ENCODE data around the gene THADA.
"Not testable (repeated sequence)": the region's sequence is repeated elsewhere in the genome, so short reads cannot be mapped to it uniquely, and the experiment has no call there.

THADA gene

DNA sequence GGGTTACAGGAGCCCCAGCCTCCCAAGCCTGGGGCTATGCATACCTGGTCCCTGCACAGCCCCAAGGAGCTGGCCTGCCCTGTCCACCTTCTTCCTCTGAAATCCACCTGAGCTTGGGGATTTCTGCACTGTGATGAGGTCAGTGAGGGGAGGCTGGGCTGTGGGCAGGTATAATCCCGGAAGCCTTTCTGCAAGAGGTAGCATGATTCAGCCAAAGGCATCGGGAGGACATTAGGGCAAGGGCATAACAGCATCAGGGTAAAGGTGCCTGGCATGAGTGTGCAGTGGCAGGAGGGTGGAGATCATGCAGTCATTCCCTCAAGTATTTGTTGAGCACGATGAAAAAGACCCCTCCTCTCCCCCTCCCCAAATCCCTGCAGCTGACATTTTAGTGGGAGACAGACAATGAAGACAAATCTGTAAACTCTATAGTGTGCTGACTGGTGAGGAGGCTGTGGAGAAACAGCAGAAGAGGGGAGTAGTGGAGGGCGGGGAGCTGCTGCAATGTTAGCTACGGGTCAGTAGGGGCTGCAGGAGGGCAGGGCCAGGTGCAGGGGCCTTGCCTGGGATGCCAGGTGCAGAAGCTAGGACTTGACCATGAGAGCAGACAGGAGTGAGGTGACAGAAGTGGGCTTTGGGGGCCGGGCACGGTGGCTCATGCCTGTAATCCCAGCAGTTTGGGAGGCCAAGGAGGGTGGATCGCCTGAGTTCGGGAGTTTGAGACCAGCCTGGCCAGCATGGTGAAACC, 388.1 kb downstream of the THADA start:
- no peak for DNase-seq (ENCODE audit: low read depth)

DNA sequence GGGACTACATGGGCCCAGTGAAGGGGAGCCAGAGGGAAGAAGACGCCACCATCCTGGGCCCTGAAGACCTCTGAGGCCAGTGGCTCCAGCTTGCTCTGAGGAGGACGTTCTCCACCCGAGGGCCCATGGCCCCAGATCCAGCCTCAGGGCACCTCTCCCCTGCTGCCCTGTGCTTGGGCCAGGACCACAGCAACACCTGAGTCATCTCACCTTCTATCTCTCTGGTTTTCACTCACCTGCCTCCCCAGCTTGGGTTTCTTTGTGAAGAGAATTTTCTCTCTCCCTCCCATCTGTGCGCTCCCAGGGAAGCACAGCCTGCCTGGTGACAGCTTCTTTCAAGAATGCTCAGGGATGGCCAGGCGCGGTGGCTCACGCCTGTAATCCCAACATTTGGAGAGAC, 389.2 kb downstream of the THADA start:
- no peak for DNase-seq (ENCODE audit: low read depth)

DNA sequence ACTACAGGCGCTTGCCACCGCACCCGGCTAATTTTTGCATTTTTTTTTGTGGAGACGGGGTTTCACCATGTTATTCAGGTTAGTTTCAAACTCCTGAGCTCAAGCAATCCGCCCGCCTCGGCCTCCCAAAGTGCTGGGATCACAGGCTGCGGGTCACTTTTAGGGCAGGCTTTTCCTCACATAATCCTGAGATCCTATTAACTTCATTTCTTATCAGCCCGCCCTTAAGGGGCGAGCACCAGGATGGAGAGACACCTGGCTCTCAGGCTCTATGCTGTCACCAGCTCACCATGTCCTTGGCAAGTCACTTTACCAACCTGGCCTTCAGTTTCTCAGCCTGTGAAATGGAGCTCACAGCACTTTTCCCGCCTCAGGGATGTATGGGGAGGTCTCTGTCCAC, 392.5 kb downstream of the THADA start:
- no peak for DNase-seq (ENCODE audit: low read depth)

DNA sequence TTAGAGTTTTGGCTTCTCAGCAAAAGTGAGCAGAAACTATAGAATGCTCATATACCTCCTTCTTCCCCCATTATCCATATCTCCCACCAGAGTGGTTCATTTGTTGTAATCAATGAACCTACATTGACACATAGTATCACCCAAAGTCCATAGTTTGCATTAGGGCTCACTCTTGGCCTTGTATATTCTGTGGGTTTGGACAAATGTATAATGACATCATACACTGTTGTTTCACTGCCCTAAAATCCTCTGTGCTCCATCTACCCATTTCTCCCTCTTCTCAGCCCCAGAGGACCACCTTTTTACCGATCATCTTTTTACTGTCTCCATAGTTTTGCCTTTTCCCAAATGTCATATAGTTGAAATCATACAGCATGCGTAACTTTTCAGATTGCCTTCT, 393.5 kb downstream of the THADA start:
- DNase-seq (ENCODE audit: low read depth) = no peak

DNA sequence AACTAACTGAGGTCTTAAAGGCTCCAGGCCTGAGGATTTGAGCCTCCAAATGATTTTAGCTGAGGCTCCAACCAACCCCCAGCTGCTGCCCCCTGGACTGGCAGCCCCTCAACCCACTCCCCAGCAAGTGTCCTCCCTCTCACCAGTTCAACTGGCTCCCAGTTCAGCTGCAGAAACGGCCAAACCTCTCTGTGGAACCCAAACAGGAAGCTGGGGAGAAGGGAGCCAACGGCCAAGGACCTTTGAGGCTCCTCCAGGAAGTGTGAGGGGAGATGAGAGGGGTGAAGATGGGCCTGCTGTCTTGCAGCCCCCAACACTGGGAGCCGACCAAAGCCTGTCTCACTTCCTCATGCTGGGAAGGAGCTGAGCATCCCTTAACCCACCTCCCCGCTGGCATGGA, 394.3 kb downstream of the THADA start:
- no peak for DNase-seq (ENCODE audit: low read depth)

DNA sequence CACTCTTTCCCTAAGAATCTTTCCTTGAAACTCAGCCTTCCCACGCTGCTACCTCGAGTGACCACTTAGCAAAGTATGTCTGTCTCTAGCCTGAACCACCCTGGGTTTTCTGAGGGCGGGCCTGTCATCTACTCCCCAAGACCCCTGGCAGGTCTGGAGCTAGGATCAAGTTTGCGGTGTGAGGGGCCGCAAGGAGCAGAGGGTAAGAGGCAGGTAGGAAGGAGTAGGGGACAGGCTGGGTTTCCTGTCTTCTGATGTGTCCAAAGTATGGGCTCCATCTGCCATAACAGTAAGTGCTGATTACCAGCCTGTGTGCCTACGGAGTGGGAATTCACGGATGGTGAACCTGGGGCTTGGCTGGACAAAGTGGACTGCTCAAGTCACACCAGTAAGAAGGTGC, 394.8 kb downstream of the THADA start:
- no peak for DNase-seq (ENCODE audit: low read depth)

DNA sequence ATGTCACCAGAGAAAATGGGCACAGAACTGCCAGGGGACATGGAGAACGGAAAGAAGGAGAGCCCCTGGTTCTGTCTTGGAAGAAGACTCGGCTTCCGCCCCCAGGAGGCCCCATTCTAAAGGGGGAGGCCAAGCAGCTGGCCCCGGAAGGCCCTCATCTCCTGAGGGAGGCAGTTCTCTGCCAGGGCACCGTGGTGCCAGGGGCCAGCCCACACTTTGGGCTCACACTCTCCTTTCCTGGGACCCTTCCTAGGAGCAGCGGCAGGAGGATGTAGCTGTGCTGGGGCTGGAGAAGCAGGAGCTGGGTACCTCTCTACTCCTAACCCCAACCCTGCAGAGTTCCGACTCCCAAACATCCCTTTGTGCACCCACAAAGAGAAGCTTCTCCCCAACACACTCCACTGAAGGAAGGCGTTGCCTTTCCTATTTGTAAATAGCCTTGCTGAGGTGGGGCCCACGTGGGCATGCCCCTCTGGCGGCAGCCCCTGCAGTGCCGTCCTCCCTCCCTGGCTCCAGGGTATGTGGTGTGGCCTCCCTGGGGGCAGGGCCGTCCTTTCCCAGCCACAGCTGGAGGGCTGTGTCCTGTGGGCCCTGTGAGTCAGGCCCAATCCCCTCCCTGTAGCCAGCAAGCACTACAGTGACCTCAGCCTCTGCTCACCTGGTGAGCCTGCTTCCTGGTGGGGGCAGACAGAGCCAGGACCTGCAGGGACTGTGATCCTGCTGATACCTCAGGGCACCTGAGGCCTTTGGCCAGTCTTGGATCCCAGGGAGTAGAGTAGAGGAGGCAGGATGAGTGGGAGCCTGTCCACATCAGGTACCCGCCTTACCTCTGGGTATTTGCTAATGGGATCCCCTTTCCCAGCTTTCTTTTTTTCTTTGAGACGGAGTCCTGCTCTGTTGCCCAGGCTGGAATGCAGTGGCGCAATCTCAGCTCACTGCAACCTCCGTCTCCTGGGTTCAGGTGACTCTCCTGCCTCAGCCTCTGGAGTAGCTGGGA, 396.0 kb downstream of the THADA start:
- no peak for DNase-seq (ENCODE audit: low read depth)

DNA sequence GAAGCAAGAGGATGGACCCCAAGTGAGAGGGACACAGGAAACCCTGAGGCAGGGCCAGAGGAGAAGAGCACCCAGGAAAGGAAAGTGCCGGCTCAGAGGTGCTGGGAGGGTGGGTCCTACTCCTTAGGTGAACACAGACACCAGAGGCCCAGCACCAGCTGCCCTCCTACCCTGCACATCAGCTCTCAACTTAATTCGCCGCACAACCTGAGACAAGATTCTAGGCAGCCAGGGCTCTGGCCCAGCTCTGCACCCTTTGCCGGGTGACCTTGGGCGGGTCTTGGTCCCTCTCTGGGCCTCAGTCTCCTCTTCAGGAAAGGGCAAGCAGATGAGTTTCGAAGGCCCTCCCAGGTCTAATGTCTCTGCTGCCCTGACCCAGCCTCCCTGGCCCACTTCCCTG, 397.6 kb downstream of the THADA start:
- DNase-seq (ENCODE audit: low read depth) = no peak

DNA sequence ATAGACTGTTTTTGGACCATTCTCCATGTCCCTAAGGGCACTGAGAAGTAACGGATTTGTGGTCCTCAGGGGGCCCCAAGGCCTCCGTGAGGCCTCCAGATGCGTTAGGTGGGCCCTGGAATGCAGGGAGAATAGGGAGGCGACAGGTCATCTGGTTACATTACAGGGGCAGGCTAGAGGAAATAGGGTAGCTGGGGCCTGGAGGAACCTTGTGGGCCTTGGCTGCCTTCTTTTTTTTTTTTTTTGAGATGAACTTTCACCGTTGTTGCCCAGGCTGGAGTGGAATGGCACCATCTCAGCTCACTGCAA, 398.3 kb downstream of the THADA start:
- no peak for DNase-seq (ENCODE audit: low read depth)

DNA sequence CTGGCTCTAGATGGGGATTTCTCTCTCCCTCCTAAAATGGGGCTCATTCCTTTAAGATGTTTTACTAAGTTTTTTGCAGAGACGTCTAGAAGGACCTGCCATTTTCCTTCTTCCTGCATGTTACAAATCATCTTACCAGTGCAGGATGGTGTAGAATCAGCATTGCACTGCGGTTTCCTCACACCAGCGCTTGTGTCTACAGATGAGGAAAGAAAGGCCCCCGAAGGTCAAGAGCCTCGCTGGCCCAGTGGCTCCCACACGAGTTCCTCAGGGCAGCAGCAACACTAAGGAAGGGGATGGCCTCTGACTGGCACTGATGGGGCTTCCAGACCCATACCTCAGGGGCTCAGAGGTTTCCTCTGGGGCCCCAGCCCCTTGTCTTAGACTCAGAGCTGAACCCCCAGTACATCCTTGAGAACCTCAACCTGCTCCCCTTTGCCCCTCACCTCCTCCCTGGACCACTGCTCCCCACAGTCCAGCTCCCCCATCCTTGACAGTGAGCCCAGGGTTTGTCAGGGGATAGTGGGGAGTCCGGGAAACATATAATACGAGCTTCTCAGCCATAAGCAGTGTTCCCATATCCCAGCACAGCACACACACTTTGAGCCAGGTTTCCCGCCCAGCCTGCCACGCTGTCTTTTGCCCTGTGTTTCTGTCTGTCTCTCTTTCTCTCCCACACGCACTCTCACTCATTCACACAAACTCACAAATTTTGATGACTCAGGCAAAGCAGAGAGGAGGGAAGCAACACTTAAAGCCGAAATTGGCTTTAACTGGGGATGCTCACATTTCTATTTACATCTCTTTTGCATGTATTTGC, 398.9 kb downstream of the THADA start:
- no peak for DNase-seq (ENCODE audit: low read depth)

DNA sequence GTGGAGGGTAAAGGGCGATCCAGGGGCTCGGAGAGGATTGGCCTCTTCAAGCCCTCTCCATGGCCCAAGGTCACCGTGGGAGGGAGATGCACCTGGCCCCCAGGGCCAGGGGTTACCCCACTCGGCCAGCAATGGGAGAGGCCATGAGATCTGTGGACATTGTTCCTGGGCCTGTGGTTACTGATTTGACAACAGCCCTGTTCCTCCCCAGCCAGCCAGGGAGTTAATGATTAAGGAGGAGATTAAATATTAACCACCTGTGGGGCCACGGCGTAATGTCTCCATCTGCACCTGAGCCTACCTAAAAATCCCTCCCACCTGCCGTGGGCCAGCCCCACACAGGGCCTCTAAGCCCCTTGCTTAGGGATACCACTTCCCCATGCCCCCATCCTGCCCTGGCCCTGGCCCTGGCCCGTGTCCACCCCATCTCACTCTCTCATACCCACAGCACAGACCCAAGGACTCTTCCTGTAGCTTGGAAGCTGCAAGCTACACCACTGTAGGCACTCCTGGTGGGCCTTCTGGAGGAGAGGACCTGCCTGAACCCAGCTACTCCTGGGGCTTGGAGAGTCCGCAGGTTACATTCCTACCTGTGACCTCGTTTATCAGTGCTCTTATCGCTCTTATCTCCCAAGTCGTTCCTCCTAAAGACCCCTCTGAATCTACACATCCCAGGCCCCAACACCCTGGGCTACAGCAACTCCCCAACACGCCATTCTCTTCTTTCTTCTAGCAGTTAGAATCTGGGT, 401.5 kb downstream of the THADA start:
- no peak for DNase-seq (ENCODE audit: low read depth)

DNA sequence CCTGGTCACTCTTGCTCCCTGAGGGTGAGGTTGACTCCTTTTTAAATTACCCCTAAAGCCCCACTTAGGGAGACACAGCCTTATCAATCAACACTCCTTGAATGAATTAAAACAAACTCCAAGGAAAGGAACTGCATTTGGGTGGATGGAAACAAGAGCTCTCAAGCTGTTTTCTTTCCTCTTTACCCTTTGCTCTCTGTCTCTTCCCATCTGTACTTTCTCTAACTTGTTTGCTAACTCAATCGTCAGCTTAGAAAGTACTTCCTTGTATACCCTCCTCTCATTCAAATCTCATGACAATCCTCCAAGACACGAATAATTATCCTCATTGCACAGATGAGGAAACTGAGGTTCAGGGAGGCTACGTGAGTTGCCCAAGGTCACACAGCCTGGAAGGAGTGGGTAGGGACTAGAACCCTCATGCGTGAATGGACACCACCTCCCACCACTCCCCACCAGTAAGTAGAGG, 402.2 kb downstream of the THADA start:
- DNase-seq (ENCODE audit: low read depth) = no peak

DNA sequence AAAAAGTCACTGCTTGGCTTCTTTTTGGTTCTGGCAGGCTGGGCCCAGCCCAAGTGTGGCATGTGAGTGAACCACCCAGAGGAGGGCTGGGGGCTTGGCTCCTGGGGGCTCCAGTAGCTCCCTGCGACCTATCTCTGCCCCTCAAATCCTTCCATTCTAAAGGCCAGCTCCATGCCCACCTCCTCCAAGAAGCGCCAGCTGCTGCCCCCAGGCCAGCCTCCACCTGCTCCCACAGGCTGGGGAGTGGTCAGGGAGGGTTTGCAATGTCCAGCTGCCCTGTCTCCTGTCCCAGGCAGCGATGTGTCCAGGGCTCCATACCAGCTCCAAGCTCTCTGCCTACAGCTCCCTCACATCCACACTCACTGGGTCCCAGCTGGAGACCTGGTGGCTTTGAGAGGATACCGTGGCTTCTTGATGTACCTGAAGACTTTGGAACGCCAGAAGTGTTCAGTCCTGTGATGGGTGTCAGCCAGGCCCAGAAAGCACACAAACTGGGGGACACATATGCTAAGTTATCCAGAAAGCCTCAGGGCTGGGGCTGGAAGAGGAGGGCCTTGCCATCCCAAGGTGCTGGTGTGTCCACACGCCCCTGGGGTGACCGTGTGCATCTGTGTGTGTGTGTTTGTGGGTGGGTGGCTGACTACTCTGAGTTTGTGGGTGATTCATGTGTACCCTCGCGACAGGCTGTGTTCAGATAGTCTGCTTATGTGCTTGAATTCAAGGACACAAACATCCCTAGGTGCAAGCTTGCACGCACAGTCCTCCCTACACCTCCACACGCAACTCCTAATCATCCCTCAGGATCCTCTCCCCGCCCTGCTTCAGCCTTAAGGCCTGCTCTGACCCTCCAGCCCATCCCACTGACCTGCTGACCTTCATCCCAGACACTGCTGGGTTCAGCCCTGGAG, 402.8 kb downstream of the THADA start:
- DNase-seq (ENCODE audit: low read depth) = no peak

DNA sequence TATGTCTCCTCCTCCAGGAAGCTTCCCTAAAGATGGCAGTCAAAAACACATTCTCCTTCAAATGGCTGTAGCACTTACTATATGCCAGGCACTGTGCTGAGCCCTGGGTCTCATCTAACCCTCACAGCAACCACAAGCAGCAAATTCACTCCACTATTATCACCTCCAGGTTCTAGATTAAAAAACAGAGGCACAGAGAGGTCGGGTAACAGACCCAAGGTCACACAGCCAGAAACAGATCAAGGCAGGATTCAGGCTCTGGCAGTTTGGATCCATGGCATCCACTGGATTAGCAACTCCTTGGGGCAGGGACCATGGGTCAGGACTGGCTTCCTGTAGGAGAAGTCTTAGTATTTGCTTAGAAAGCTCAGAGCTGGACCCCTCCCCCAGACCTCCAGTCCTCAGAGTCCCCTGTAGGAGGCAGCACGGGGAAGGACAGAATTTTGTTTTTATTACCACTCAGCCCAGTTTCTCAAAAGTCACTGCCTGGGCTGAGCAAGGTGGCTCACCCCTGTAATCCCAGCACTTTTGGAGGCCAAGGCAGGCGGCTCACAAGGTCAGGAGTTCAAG, 403.8 kb downstream of the THADA start:
- no peak for DNase-seq (ENCODE audit: low read depth)

DNA sequence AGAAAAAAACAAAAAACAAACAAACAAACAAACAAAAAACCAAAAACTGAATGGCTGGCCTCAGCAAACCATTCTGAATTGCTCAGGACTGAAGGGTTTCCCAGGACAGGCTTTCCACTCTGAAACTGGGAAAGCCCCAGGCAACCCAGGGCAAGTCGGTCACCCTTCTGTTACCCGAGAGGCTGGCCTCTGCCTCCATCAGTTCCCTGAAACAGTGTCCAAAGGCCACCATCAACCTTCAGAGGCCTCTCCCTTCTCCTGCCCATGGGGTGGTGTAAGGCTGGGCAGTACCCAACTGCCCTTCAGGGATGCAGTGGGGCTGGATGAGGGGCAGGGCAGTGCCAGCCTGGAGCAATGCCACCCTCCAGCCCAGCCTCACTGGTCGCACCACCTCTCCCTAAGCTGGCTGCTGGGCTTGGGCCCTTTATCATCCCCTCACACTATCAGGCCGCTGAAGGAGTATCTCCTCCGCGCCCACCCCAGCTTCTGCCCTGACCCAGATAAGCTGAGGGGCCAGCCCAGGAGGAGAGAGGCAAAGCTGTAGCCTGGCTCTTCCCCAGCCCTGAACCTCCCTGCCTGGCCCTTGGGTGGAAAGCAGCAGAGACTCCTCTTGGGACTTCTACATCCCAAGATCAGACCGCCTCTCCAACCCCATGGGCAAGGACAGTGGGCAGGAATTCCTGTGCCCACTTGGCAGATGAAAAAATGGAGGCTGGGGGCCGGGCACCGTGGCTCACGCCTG, 405.4 kb downstream of the THADA start:
- no peak for DNase-seq (ENCODE audit: low read depth)

DNA sequence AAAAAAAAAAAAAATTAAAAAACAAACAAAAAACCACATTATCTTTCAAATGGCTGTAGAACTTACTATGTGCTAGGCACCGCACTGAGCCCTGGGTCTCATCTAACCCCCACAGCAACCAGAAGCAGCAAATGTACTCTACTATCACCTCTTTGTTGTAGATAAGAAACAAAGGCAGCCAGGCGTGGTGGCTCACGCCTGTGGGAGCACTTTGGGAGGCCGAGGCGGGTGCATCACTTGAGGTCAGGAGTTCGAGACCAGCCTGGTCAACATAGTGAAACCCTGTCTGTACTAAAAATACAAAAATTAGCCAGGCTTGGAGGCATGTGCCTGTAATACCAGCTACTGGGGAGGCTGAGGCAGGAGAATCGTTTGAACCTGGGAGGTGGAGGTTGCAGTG, 406.0 kb downstream of the THADA start:
- DNase-seq (ENCODE audit: low read depth) = not testable (repeated sequence)

DNA sequence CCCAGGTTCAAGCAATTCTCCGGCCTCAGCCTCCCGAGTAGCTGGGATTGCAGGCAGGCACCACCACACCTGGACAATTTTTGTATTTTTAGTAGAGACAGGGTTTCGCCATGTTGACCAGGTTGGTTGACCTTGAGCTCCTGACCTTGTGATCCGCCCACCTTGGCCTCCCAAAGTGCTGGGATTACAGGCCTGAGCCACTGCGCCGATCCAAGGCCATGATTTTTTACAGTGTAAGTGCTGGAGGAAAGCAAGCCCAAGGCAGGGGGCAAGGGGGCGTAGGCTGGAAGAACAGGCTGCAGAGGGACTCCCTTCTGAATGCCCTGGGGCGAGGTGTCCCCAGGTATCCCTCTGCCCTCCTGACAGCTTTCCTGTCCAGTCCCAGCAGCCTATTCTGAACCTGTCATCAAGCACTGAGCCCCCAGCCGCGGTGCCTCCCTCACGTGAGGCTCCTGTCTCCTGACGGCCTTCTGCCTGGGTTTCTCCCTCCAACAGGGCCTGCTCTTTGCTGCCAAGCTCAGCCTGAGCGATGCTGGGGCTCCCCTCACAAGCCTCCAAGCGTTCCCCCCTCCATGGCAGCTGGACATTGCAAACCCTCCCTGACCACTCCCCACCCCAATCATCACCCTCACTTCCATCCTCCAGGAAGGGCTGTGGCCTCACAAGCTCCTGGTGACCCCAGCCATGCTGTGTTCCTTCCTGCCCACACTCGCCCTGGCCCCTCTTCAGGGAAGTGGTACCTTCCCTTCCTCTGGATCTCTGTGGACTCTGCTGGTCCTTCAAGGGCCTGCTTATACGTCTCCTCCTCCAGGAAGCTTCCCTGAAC, 407.1 kb downstream of the THADA start:
- no peak for DNase-seq (ENCODE audit: low read depth)

DNA sequence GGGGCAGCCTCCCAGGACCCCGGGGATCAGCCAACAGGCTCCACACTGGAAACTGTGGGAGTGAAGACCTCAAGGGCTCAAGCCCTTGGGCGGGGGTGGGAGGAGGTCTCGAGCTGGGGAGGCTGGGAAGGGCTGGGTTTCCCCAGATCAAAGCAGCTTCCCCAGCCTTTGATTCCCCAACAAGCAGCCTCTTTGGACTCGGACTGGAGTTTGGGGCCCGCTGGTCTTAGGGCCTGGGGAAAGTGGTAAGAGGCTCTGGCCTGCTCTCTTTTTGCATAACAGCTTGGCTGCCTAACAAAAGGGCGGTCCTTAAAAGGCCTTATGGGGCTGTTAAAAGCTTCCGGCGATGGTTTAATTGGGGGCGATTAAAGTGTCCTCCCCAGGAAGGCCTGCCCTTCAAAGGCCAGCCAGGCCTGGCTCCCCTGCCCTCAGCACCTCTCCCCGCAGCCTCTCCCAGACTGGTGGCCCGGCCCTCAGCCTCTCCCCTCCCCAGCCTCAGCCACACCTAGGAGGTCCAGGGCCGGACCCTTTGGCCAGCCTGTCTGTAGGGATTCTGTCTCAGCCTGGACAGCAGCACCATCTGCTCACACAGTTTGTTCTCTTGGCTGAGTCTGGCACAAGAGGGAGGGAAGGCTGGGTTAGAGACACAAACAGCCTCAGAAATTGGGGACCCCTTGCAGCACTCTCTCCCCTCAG, 409.0 kb downstream of the THADA start:
- no peak for DNase-seq (ENCODE audit: low read depth)
